Hippocampal formation (tissue), 2 donors: ENCODE measurements around the gene NCBP2.
"Not testable (repeated sequence)": the region's sequence is repeated elsewhere in the genome, so short reads cannot be mapped to it uniquely, and the experiment has no call there.

Experiments
- DNase-seq, 2 donors: peaks; one replicate each; lab custom pipeline; 2025; lab: John Stamatoyannopoulos, UW

Gene NCBP2

GRCh38 chr3:196968233-196969133 is 26.2 kb upstream of the NCBP2 start, which contains the start of gene PIGZ:
PIGZ (minus strand) TSS chr3:196968833; CDS start chr3:196952031, 16,802 bp downstream.
- peak in 1 of 2 donors; percentile 29 for DNase-seq

- DNase-seq = no peak
These were observed 25.3 kb upstream of the NCBP2 start for GRCh38 chr3:196967412-196968232.

GRCh38 chr3:196966526-196967401 is 24.4 kb upstream of the NCBP2 start:
- no peak for DNase-seq

- DNase-seq = no peak
These were observed 23.5 kb upstream of the NCBP2 start for GRCh38 chr3:196965804-196966173.

GRCh38 chr3:196965112-196965803 is 22.9 kb upstream of the NCBP2 start:
- DNase-seq = no peak

GRCh38 chr3:196963631-196963953 is 21.3 kb upstream of the NCBP2 start:
- DNase-seq = no peak

GRCh38 chr3:196962930-196963630 is 20.8 kb upstream of the NCBP2 start:
- DNase-seq = no peak

- DNase-seq = no peak
These were observed 20.0 kb upstream of the NCBP2 start for GRCh38 chr3:196962108-196962929.

GRCh38 chr3:196954832-196955231 is 12.5 kb upstream of the NCBP2 start:
- DNase-seq = no peak

- DNase-seq = no peak
These were observed 9.0 kb upstream of the NCBP2 start for GRCh38 chr3:196951371-196951770.

- no peak for DNase-seq
These were observed 7.4 kb upstream of the NCBP2 start for GRCh38 chr3:196949750-196950149.

GRCh38 chr3:196949285-196949619 is 6.9 kb upstream of the NCBP2 start:
- DNase-seq = no peak

- DNase-seq = no peak
These were observed 6.3 kb upstream of the NCBP2 start for GRCh38 chr3:196948442-196949284.

- DNase-seq = no peak
These were observed 5.6 kb upstream of the NCBP2 start for GRCh38 chr3:196947860-196948441.

- DNase-seq = no peak
These were observed 5.0 kb upstream of the NCBP2 start for GRCh38 chr3:196947136-196947859.

GRCh38 chr3:196944037-196944790 is 1.9 kb upstream of the NCBP2 start:
- not testable (repeated sequence) for DNase-seq

- DNase-seq = no peak
These were observed 568 bp upstream of the NCBP2 start for GRCh38 chr3:196942915-196943277.
